ENCODE data around the gene TCP10L.
"Not testable (repeated sequence)": the region's sequence is repeated elsewhere in the genome, so short reads cannot be mapped to it uniquely, and the experiment has no call there.

The TCP10L gene

GRCh38 chr21:32549886-32550285, 35.4 kb downstream of the TCP10L start:
- no peak for DNase-seq

- DNase-seq: no peak
Measured at GRCh38 chr21:32549440-32549839, 35.9 kb downstream of the TCP10L start.

GRCh38 chr21:32548978-32549377, 36.3 kb downstream of the TCP10L start:
- DNase-seq: no peak

GRCh38 chr21:32547018-32547417, 38.3 kb downstream of the TCP10L start:
- DNase-seq: no peak

GRCh38 chr21:32545948-32546441, 39.3 kb downstream of the TCP10L start:
- DNase-seq: no peak

- no peak for DNase-seq
Measured at GRCh38 chr21:32544697-32545096, 40.6 kb downstream of the TCP10L start.

GRCh38 chr21:32543975-32544374, 41.3 kb downstream of the TCP10L start:
- no peak for DNase-seq

- DNase-seq: not testable (repeated sequence)
Measured at GRCh38 chr21:32543056-32543455, 42.3 kb downstream of the TCP10L start.

- DNase-seq: no peak
Measured at GRCh38 chr21:32539378-32539777, 45.9 kb downstream of the TCP10L start.

- no peak for DNase-seq
Measured at GRCh38 chr21:32538147-32538792, 47.1 kb downstream of the TCP10L start.

GRCh38 chr21:32537569-32537881, 47.8 kb downstream of the TCP10L start:
- DNase-seq: no peak

- DNase-seq: no peak
Measured at GRCh38 chr21:32535612-32536011, 49.7 kb downstream of the TCP10L start.

GRCh38 chr21:32534113-32534512, 51.2 kb downstream of the TCP10L start:
- no peak for DNase-seq

GRCh38 chr21:32533611-32534010, 51.7 kb downstream of the TCP10L start:
- DNase-seq: no peak

GRCh38 chr21:32533053-32533452, 52.3 kb downstream of the TCP10L start:
- no peak for DNase-seq

- DNase-seq: no peak
Measured at GRCh38 chr21:32532636-32533035, 52.7 kb downstream of the TCP10L start.

GRCh38 chr21:32531561-32531960, 53.8 kb downstream of the TCP10L start:
- DNase-seq: not testable (repeated sequence)

GRCh38 chr21:32530809-32531208, 54.5 kb downstream of the TCP10L start:
- DNase-seq: not testable (repeated sequence)

- no peak for DNase-seq
Measured at GRCh38 chr21:32529679-32530078, 55.6 kb downstream of the TCP10L start.

- DNase-seq: no peak
Measured at GRCh38 chr21:32525282-32525681, 60.0 kb downstream of the TCP10L start.

- no peak for DNase-seq
Measured at GRCh38 chr21:32523988-32524719, 61.2 kb downstream of the TCP10L start.
